Choroid plexus epithelial cell (primary cell): ENCODE measurements around the gene P2RX6.
"Not testable (repeated sequence)": the region's sequence is repeated elsewhere in the genome, so short reads cannot be mapped to it uniquely, and the experiment has no call there.

Source experiments
- DNase-seq: peaks from one replicate; pipeline ENCODE4 v3.0.0-alpha.2; 2010; ENCODE audit warnings: low read depth
- H3K4me3 ChIP-seq: 2 replicates; pipeline ENCODE4 v1.5.1; 2011; ENCODE audit warnings: low read depth, mild to moderate bottlenecking, control low read depth, low read length, moderate library complexity
- TF ChIP-seq, protein P1 (sequence below): conservative IDR thresholded peaks from 2 replicates; pipeline ENCODE4 v1.5.1; 2011; ENCODE audit warnings: low read depth, mild to moderate bottlenecking, control low read depth, inconsistent platforms, low read length, moderate library complexity

Gene P2RX6

GRCh38 chr22:21000207-21000986 lies 14.6 kb upstream of the P2RX6 start:
- H3K4me3 ChIP-seq, result peak overlapping the region; percentile 86
- TF ChIP-seq, protein P1, sequence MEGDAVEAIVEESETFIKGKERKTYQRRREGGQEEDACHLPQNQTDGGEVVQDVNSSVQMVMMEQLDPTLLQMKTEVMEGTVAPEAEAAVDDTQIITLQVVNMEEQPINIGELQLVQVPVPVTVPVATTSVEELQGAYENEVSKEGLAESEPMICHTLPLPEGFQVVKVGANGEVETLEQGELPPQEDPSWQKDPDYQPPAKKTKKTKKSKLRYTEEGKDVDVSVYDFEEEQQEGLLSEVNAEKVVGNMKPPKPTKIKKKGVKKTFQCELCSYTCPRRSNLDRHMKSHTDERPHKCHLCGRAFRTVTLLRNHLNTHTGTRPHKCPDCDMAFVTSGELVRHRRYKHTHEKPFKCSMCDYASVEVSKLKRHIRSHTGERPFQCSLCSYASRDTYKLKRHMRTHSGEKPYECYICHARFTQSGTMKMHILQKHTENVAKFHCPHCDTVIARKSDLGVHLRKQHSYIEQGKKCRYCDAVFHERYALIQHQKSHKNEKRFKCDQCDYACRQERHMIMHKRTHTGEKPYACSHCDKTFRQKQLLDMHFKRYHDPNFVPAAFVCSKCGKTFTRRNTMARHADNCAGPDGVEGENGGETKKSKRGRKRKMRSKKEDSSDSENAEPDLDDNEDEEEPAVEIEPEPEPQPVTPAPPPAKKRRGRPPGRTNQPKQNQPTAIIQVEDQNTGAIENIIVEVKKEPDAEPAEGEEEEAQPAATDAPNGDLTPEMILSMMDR, result peak; percentile 9

GRCh38 chr22:21000987-21001600 lies 13.9 kb upstream of the P2RX6 start:
- TF ChIP-seq, protein P1, result no peak
- peak overlapping the region; percentile 86 for H3K4me3 ChIP-seq
- DNase-seq, result no peak

More at GRCh38 chr22:21000207-21000986, 14.6 kb upstream of the P2RX6 start:
- peak; percentile 30 for DNase-seq

DNA sequence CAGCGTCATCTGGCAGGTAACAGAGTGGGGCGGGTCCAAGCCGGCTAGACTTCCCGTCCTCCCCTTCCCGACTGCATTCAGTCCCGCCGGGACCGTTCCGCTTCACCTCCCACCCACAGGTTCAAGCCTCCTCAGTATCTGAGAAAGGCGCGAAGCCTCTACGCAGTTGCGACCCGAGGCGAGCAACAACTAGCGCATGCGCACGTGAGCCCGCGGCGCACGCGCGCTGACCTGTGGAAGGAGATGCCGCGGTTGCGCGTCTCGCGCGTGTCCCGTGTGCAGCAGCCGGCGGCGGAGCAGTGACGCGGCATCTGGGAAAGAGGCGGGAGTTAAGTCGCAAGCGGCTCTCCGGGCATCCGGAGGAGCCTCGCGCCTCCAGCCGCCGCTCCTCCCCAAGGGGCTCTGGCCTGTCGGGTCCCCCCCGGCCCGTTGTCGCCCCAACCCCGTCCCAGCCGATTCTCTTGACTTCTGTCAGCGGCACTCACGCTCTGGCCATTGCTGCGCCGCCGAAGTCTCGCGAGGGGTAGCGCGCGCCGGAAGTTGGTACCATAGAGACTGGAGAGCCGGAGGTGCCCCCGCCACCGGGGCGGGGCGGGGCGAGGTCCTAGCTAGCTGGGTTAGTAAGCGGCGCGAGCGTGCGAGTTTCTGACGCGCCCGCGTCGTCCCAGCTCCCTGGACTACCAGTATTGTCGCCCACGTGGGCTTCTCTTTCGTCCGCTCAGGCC lies 13.2 kb upstream of the P2RX6 start, which contains the start of gene THAP7:
TSS of gene THAP7 (minus strand) at position 518 of the 725 bp plus-strand sequence. CDS start at position 311, 207 bp downstream.
- TF ChIP-seq, protein P1, result no peak
- peak within 1 kb of the TSS; percentile 86 for H3K4me3 ChIP-seq
- peak; percentile 96 for DNase-seq

DNA sequence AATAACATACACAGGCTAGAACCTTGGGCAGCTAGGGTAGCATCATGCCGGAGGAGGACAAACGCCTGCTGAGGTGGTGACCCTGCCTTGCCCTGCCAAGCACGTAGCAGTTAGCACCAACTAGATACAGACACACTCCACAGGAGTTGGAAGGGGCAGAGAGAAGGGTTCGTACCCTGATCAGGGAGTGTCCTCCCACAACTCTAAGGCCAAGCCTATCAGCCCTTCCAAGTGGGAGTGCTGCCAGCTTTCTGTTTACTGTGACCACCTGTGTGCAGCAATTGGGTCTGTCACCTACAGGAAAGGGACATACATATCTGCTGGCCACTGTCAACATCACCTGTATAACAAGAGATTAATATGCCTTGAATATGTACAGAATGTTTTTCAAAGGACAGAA lies 11.2 kb upstream of the P2RX6 start:
- TF ChIP-seq, protein P1, result no peak
- no peak overlapping the region for H3K4me3 ChIP-seq
- DNase-seq, result no peak

DNA sequence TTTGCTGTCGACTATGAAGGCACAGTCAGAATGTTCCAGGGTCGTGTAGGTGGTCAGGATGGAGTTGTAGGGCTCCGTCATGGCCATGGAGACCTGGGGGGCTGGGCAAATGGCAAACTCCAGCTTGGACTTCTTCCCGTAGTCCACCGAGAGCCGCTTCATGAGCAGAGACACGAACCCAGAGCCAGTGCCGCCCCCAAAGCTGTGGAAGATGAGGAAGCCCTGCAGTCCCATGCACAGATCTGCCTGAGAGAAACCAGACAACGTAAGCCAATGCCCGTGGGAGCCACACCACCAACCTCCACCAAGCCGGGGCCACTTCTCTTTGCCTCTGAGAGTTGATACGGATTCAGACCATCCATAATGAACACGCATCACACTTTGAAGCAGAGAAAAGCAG lies 5.8 kb upstream of the P2RX6 start:
- not testable (repeated sequence) for DNase-seq, H3K4me3 ChIP-seq

- no peak overlapping the region for H3K4me3 ChIP-seq
- DNase-seq, result peak; percentile 58
- TF ChIP-seq, protein P1, result no peak
Measured at GRCh38 chr22:21009638-21010425, 5.1 kb upstream of the P2RX6 start.
